Measurements from ENCODE around the gene HUS1B.
"Not testable (repeated sequence)": the region's sequence is repeated elsewhere in the genome, so short reads cannot be mapped to it uniquely, and the experiment has no call there.

HUS1B gene

GRCh38 chr6:677919-678318 lies 21.0 kb upstream of the HUS1B start:
- no peak for DNase-seq

DNA sequence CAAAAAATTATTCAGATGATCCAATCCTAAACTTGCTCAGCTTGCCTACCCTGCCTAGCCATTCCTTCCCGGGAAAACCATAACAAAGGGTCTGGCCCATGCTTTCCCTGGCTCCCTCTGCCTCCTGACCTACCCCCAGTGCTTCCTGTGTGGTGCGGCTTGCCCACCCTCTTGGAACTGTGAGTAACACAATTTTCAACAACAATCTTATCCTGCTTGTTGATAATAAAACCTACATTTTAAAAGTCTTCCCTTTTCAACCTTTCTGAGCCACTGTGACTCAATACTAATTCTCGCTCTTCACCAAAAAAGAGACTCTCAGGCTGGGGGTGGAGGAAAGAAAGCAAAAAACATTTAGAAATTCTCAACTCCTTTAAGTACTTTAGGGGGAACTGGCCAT lies 18.1 kb upstream of the HUS1B start:
- DNase-seq = no peak

GRCh38 chr6:674406-674805 lies 17.5 kb upstream of the HUS1B start:
- no peak for DNase-seq

DNA sequence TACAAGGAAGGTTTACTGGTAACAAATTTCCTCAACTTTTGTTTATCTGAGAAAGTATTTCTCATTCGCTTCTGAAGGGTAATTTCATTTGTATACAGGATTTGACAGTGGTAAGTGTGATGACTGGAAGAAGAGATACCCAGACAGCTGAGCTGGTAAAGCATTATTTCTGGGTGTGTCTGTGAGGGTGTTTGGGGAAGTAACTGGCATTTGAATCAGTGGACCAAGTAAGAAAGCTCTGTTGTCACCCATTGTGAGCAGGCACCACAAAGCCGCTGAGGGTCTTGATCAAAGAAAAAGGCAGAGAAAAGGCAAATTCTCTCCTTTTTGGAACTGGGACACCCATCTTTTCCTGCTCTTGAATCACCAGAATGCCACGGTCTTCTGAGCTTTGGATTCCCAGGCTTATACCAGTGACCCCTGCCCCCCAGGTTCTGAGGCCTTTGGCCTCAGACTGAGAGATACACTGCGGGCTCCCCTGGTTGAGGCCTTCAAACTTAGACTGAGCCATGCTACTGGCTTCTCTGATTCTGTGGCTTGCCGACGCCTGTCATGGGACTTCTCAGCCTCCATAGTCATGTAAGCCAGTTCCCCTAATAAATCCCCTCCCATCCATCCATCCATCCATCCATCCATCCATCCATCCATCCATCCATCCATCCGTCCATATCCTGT lies 10.5 kb upstream of the HUS1B start:
- DNase-seq = no peak

- DNase-seq = no peak
These were observed 8.7 kb upstream of the HUS1B start for GRCh38 chr6:665403-666267.

GRCh38 chr6:663788-664187 lies 6.9 kb upstream of the HUS1B start:
- DNase-seq = not testable (repeated sequence)

GRCh38 chr6:659716-660581 lies 3.0 kb upstream of the HUS1B start:
- DNase-seq = no peak

DNA sequence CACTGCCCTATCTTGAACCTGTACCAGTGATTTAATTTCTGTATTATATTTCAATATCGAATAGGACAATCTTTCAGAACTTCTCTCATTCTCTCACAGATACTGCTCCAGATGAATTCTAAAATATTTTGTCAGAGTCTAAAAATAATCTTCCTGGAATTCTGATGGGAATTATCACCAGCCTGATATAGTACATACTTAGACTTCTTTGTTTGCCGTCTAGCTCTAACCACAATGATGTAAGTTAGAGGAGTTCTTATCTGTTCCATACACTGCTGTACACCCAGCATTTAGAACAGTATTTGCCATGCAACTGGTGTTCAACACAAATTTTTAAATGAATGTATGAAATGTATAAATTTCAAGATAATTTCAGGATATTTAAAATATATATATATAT lies 1.3 kb upstream of the HUS1B start:
- no peak for DNase-seq

GRCh38 chr6:657743-658142 lies 843 bp upstream of the HUS1B start:
- DNase-seq = no peak

DNA sequence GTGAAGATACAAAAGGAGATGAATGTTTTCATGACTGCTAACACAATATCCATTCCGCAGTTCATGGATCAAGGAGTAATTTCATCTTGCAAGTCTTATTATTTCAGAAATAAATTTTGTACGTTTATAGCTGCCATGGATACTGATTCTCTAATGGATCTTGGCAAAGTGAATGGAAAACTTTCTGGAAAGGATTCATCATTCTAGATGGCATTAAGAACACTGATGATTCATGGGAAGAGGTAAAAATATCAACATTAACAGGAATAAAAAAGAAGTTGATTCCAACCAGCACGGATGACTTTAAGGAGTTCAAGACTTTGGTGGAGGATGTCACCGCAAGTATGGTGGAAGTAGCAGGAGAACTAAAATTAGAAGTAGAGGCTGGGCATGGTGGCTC lies 2.8 kb downstream of the HUS1B start:
- no peak for DNase-seq

- no peak for DNase-seq
These were observed 4.0 kb downstream of the HUS1B start for GRCh38 chr6:652865-653264.

GRCh38 chr6:650098-650497 lies 6.8 kb downstream of the HUS1B start:
- DNase-seq = no peak

DNA sequence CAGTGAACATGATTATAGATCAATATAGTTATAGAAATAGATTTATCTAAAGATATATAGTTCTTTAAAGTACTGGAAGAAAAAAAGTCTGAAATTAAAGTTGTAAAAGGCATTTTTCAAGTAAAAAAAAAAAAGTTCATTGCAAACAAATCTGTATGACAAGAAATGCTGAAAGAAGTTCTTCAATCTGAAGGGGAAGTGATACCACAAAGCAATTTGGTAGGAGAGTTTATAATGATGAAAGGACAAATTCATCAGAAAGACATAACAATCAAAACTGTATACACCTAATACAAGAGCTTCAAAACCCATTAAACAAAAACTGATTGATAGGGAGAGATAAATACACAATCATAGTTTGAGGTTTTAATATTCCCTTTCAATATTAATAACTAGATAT lies 14.1 kb downstream of the HUS1B start:
- no peak for DNase-seq

GRCh38 chr6:641225-641985 lies 15.5 kb downstream of the HUS1B start:
- DNase-seq = no peak

DNA sequence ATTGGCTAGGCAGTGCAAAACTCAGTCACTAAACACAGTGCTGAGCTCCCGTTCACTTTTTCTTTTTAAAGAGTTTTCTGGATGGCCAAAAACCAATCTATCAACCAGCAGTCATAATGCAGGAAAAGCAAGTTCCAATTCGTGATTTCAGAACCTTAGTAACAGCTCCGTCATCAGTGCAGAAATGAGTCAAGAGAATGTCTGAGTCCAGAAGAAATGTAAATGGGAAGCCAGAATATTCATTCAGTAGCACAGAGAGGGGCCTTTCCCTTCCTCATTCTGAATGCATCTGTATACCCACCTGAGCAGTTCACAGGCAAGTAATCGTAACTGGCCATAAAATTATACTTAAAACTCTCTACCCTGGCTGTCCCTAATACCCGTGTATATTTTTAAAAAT lies 20.4 kb downstream of the HUS1B start:
- DNase-seq = no peak

DNA sequence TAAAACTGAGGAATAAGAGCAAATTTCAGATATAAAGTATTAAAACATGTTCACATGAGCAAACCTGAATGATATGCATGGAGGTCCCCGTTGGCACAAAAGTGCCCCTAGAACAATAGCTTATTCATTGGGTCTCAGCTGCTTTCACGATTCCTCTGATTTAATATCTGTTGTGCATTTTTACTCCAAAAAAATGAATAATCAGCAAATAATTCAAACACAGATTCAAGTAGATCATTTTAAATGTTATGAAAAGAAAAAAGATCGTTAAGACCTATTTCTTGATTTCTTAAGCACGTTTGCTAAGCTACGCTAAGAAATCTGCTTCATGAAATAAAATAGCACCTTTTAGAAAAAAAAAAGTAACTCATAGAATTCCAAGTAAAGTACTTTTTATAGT lies 21.7 kb downstream of the HUS1B start:
- no peak for DNase-seq

GRCh38 chr6:633611-634010 lies 23.3 kb downstream of the HUS1B start:
- DNase-seq = no peak

DNA sequence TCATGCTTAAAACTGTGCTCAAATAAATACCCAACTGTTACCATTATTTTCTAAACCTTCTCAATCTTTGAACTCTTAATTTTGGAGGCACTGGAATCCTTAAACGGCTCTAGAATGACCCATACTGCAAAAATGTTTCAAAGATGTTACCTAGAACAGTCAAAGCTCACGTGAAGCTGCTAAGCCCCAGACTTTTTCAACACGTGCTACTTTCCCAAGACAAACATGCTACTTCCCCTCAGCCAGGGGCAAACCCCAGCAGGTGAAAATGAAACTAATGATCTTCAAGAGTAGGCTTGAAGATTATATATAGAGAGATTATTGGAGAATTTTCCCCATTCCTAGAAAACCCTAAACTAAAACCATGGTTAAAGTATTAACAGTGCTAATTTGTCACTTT lies 28.1 kb downstream of the HUS1B start:
- DNase-seq = no peak

GRCh38 chr6:626236-626635 lies 30.7 kb downstream of the HUS1B start:
- no peak for DNase-seq

DNA sequence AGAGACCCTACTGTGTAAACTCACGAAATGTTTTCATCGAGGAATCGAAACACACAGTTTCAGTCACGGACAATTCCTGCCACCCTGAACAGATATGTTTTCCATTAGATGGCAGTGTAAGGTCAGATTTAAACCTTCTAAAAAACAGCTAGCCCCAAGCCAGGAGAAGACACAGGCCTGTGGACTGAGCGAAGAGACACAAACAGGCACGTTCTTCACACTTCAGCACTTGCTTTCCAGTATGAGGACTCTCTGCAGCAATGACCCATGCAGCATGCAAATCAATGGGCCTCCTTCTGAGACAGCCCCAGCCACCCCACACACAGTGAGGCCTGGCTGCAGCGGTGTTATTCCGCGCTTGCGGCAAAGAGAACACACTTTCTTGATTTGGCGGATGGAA lies 31.9 kb downstream of the HUS1B start:
- no peak for DNase-seq

DNA sequence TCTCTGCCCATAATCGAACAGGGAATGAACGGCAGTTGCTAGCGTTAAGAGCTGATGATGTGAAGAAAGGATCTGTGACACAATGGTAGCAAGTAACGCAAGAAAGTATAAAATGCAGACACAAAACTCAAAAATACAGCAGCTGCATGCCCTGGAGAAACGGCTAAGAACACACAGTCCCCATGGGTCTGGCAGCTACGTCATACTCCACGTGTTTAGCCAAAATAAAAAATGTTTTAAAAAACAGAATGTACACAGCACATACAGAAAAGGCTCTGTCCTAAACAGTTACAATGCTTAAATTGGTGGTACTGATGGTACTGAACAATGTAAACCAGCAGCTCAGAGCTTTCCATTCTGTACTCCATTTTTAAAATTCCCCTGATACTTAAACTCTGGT lies 34.4 kb downstream of the HUS1B start:
- DNase-seq = no peak

- DNase-seq = no peak
These were observed 35.0 kb downstream of the HUS1B start for GRCh38 chr6:621931-622330.

DNA sequence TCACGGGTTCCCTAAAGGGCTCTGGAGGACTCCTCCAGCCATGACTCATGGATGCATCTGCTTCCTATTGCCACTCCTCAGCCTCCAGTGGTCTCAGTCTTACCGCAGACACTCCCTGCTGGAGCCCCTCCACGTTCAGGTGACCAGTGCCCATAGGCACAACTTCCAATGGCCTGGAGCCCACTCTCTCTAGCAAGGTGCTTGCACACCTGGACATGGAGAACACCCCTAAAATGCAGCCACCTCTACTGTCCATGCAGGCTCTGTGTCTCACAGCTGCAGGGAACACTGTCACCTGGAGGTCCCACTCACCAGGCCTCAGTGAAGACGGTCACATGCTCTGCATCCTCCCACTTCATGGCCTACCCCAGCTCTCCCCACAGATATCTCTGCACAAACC lies 36.0 kb downstream of the HUS1B start:
- no peak for DNase-seq

All from DMS79 treated with DMSO at 0.1 percent for 48 hours (cell line).